Hepatocyte (in vitro differentiated cells): Measurements from ENCODE around the gene C4A.

Experiments used
- CTCF ChIP-seq: fragments of 200-600 bp; sonication (generic); IDR thresholded peaks from 2 replicates; pipeline ENCODE4 v1.5.1; 2016; ENCODE audit warnings: antibody characterized with exemption, mild to moderate bottlenecking; ENCODE audit not compliant: poor library complexity
- EZH2 ChIP-seq: fragments of 200-600 bp; sonication (generic); IDR thresholded peaks from 2 replicates; pipeline ENCODE4 v1.6.1; 2016; ENCODE audit warnings: antibody characterized with exemption, mild to moderate bottlenecking, borderline replicate concordance
- EZH2phosphoT487 ChIP-seq: fragments of 200-600 bp; sonication (generic); IDR thresholded peaks from one replicate; pipeline ENCODE4 v1.6.1; 2018; ENCODE audit warnings: antibody characterized with exemption, mild to moderate bottlenecking, low read depth, moderate library complexity; ENCODE audit not compliant: unreplicated experiment, severe bottlenecking

- TF ChIP-seq CTCF = no peak
- no peak for TF ChIP-seq EZH2
- no peak for TF ChIP-seq EZH2phosphoT487
Measured at GRCh38 chr6:31968791-31969711, 12.8 kb upstream of the C4A start.
